Mucosa of rectum (tissue), 2 donors: Measurements from ENCODE around the gene TMA7B.

Experiments
- H3K27ac ChIP-seq, 2 donors: one replicate each; pipeline ENCODE4 v1.7.0; 2013; ENCODE audit warnings: inconsistent platforms in 2 of 2, low read depth in 2 of 2, low read length in 2 of 2
- H3K27me3 ChIP-seq, 2 donors: one replicate each; pipeline ENCODE4 v1.7.0; 2013; ENCODE audit warnings: low read length in 2 of 2; ENCODE audit not compliant: control insufficient read depth in 2 of 2, insufficient read depth in 2 of 2
- H3K36me3 ChIP-seq, 2 donors: one replicate each; pipeline ENCODE4 v1.7.0; 2013; ENCODE audit warnings: low read length in 2 of 2; ENCODE audit not compliant: control insufficient read depth in 2 of 2, insufficient read depth in 2 of 2
- H3K4me1 ChIP-seq, 2 donors: one replicate each; pipeline ENCODE4 v1.7.0; 2013; ENCODE audit warnings: low read length in 2 of 2, mild to moderate bottlenecking in 1 of 2; ENCODE audit not compliant: control insufficient read depth in 2 of 2, insufficient read depth in 2 of 2
- H3K4me3 ChIP-seq, 2 donors: one replicate each; pipeline ENCODE4 v1.7.0; 2013; ENCODE audit warnings: low read length in 2 of 2
- H3K9ac ChIP-seq, 2 donors: one replicate each; pipeline ENCODE4 v1.7.0; 2013; ENCODE audit warnings: low read length in 2 of 2, low read depth in 1 of 2, mild to moderate bottlenecking in 1 of 2
- H3K9me3 ChIP-seq, 2 donors: one replicate each; pipeline ENCODE4 v1.7.0; 2013; ENCODE audit warnings: low read length in 2 of 2; ENCODE audit not compliant: control insufficient read depth in 2 of 2
- donor health status: healthy.
- donor health status: Normal muscosa, but diverticular disease.

Gene TMA7B

GRCh38 chr22:40009292-40009774 is 49.1 kb downstream of the TMA7B start:
- Histone ChIP-seq H3K9ac (no peak overlapping the region), H3K27ac (peak overlapping the region in 1 of 2 donors; percentile 40), H3K36me3 (no peaks in the 10 kb centered on the region), H3K4me1 (peaks cover 3 to 25% of the 10 kb centered on the region in 2 donors), H3K27me3 (peaks cover 0 to 3% of the 10 kb centered on the region in 2 donors), H3K4me3 (no peak overlapping the region), H3K9me3 (no peaks in the 10 kb centered on the region)

- H3K27me3 ChIP-seq: peaks cover 0 to 3% of the 10 kb centered on the region in 2 donors
- no peaks in the 10 kb centered on the region for H3K9me3 ChIP-seq
- peak overlapping the region in 1 of 2 donors; percentile 33 for H3K27ac ChIP-seq
- H3K9ac ChIP-seq: no peak overlapping the region
- H3K4me1 ChIP-seq: peaks cover 10 to 31% of the 10 kb centered on the region in 2 donors
- no peaks in the 10 kb centered on the region for H3K36me3 ChIP-seq
- no peak overlapping the region for H3K4me3 ChIP-seq
Observed at GRCh38 chr22:40009951-40010671, 49.9 kb downstream of the TMA7B start.

GRCh38 chr22:40010746-40011145 is 50.5 kb downstream of the TMA7B start:
- Histone ChIP-seq H3K36me3 (no peaks in the 10 kb centered on the region), H3K4me3 (no peak overlapping the region), H3K27ac (no peak overlapping the region), H3K9ac (no peak overlapping the region), H3K27me3 (peaks cover 0 to 3% of the 10 kb centered on the region in 2 donors), H3K4me1 (peaks cover 16 to 37% of the 10 kb centered on the region in 2 donors), H3K9me3 (no peaks in the 10 kb centered on the region)
